Neural cell (in vitro differentiated cells): Measurements from ENCODE around the gene REEP5.

Experiments
- CTCF ChIP-seq: fragments of 450-650 bp; IDR thresholded peaks from 2 replicates; pipeline ENCODE4 v1.5.1; 2014; ENCODE audit warnings: antibody characterized with exemption, mild to moderate bottlenecking, moderate library complexity; ENCODE audit not compliant: poor library complexity, severe bottlenecking
- POLR2AphosphoS5 ChIP-seq: IDR thresholded peaks from 2 replicates; pipeline ENCODE4 v1.6.1; 2012
- RAD21 ChIP-seq: fragments of 450-650 bp; conservative IDR thresholded peaks from 2 replicates; pipeline ENCODE4 v1.6.1; 2014; ENCODE audit warnings: antibody characterized with exemption, mild to moderate bottlenecking, moderate library complexity
- SMC3 ChIP-seq: fragments of 450-650 bp; conservative IDR thresholded peaks from 2 replicates; pipeline ENCODE4 v1.6.1; 2014; ENCODE audit warnings: antibody characterized with exemption, mild to moderate bottlenecking, moderate library complexity; ENCODE audit not compliant: poor library complexity

GRCh38 chr5:112854651-112855050 lies 67.4 kb downstream of the REEP5 start:
- TF ChIP-seq POLR2AphosphoS5 (no peak), CTCF (no peak), SMC3 (no peak), RAD21 (no peak)
